ENCODE data around the gene STK24.

Gene STK24

DNA sequence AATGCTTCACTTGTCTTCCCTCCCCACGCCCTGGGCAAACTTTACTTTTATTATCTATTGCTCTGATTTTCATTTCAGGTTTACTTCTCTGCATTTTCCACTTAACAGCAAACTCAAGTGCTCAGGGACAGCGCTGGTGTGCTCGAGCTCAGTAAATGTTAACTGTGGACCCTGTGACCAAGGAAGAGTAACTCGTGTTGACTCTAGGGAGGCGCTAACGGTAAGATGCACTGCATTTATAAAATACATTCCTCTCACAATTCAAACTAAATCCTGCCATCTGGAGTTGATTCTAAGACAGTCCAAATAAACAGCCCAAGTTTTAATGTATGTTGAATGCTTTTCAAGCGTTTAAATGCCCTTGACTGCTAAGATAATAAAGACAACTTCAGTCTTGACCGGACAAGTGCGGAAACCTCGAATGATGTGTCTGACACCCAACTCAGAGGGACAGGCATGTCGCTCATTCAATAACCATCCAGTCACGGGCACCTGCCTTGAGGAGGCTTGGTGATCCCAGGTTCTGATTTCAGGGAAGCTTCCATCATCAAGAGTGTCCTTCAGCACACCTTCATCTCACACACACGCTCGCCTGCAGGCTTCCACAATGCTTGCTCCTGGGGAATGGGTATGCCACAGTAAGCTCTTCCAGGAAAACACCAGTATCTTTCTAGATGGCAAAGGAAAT, 93.2 kb downstream of the STK24 start:
- Histone ChIP-seq H3K4me1 (ENCODE audit: low read length) (peaks cover 61% of the 10 kb centered on the region), H3K9me3 (ENCODE audit: insufficient read depth, low read length) (no peaks in the 10 kb centered on the region), H3K79me2 (ENCODE audit: low read length) (peaks cover 74% of the 10 kb centered on the region), H4K20me1 (ENCODE audit: insufficient read depth, low read length) (peaks cover 97% of the 10 kb centered on the region), H2AFZ (ENCODE audit: low read depth, low read length) (no peak overlapping the region), H3K27ac (ENCODE audit: low read length) (no peak overlapping the region), H3K27me3 (ENCODE audit: low read depth, low read length) (no peaks in the 10 kb centered on the region), H3K36me3 (replicated peaks; ENCODE audit: low read depth, low read length) (no peaks in the 10 kb centered on the region), H3K9ac (ENCODE audit: low read length) (no peak overlapping the region), H3K4me2 (ENCODE audit: low read length) (no peak overlapping the region), H3K4me3 (ENCODE audit: low read length) (no peak overlapping the region)
- TF ChIP-seq EZH2phosphoT487 (IDR thresholded peaks at IDR 0.05; ENCODE audit: low read depth): no peak
- TF ChIP-seq, protein P1, sequence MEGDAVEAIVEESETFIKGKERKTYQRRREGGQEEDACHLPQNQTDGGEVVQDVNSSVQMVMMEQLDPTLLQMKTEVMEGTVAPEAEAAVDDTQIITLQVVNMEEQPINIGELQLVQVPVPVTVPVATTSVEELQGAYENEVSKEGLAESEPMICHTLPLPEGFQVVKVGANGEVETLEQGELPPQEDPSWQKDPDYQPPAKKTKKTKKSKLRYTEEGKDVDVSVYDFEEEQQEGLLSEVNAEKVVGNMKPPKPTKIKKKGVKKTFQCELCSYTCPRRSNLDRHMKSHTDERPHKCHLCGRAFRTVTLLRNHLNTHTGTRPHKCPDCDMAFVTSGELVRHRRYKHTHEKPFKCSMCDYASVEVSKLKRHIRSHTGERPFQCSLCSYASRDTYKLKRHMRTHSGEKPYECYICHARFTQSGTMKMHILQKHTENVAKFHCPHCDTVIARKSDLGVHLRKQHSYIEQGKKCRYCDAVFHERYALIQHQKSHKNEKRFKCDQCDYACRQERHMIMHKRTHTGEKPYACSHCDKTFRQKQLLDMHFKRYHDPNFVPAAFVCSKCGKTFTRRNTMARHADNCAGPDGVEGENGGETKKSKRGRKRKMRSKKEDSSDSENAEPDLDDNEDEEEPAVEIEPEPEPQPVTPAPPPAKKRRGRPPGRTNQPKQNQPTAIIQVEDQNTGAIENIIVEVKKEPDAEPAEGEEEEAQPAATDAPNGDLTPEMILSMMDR (IDR thresholded peaks at IDR 0.05; ENCODE audit: low read depth, low read length): no peak

DNA sequence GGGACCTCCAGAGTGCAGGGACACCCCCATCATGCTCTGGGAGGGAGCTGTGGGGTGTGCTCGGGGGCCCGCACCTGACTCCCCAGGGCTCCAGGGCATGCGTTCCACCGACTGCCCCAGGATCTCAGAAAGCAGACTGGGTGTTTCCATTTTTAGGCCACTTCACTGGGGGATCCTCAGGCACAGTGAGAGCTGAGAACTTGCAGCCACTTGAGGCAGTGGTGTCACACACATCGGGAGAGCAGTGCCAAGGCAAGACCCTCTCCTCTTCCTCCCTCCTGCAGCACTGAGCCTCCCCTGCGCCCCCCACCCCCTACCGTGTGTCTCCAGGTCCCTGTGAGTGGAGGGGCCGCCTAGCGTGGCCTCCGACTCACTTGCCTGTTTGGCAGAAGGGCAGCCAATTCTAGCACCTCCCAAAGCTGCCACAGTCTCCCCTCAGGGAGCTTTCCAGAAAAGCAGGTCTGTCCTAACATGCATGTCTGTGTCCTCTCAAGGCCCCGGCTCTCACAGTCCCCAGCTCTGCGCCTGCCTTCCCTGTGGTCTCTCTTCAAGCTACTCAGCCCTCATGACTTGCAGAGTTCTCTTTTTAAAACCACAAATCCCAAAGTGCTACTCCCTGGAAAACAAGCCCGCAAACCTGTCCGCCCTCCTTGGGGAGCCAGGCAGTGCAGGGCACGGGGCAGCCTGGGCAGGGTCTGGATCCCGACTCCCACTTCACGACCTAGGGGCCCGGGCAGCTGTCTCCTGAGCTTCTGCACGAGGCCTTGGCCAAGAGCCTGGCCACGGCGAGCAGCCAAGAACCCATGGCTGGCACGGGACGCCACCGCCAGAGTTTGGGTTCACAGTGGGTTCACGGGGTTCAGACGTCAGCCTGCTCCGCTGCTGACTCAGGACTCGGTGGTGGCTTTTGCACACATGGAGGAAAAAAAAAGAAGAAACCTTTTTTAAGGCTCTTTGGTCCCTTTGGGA, 94.1 kb downstream of the STK24 start:
- peaks cover 74% of the 10 kb centered on the region for H3K79me2 ChIP-seq (ENCODE audit: low read length)

DNA sequence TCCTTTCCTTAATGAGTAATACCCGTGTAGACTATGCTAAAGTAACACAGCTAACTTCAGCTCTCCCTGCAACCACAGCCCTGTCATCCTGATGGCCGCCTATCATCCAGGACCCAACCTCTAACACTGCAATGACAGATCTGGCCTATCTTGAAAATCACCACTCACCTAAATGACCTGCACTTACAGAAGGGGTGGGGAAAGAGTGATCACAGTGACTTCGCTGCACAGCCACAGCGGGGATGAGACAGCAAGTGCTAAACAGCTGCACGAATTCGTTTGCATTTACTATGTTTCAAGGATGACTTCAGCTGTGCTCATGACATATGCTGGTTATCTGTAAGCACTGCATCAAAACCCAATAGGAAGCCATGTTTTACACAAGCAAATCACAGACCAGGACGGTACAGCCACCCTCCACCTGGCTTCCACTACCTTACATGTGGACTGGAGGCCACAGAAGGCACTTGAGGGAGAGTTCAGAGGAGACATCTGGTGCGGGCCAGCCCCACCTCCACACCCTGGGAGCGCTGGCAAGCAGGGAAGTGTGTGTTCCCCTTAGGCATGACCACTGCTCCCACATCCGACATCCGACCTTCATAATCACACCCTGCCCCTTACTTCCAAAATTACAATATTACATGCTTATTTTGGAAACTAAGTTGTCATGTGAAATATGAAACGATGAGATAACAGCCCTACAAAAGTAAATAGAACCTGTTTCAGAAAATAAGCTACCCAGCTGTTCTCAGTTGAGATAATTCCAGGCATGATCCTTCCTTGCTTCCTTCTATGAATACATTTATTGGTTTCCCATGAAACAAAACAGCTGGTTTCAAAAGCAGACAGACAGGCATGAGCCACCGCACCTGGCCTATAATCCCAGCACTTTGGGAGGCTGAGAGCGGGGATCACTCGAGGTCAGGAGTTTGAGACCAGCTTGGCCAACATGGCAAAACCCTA, 95.7 kb downstream of the STK24 start:
- H3K9me3 ChIP-seq (ENCODE audit: insufficient read depth, low read length): no peaks in the 10 kb centered on the region
- no peak for TF ChIP-seq EZH2phosphoT487 (IDR thresholded peaks at IDR 0.05; ENCODE audit: low read depth)
- TF ChIP-seq, protein P1 (IDR thresholded peaks at IDR 0.05; ENCODE audit: low read depth, low read length): no peak
- H3K9ac ChIP-seq (ENCODE audit: low read length): no peak overlapping the region
- peaks cover 93% of the 10 kb centered on the region for H4K20me1 ChIP-seq (ENCODE audit: insufficient read depth, low read length)
- H3K79me2 ChIP-seq (ENCODE audit: low read length): peaks cover 72% of the 10 kb centered on the region
- H3K4me3 ChIP-seq (ENCODE audit: low read length): peak overlapping the region; percentile 9
- no peaks in the 10 kb centered on the region for H3K36me3 ChIP-seq (replicated peaks; ENCODE audit: low read depth, low read length)
- peak overlapping the region; percentile 51 for H3K27ac ChIP-seq (ENCODE audit: low read length)
- H3K4me1 ChIP-seq (ENCODE audit: low read length): peaks cover 70% of the 10 kb centered on the region
- H2AFZ ChIP-seq (ENCODE audit: low read depth, low read length): no peak overlapping the region
- H3K27me3 ChIP-seq (ENCODE audit: low read depth, low read length): no peaks in the 10 kb centered on the region
- H3K4me2 ChIP-seq (ENCODE audit: low read length): peak overlapping the region; percentile 65

More for the DNA sequence above, 94.1 kb downstream of the STK24 start:
- H3K9ac ChIP-seq (ENCODE audit: low read length): no peak overlapping the region
- no peaks in the 10 kb centered on the region for H3K36me3 ChIP-seq (replicated peaks; ENCODE audit: low read depth, low read length)
- H2AFZ ChIP-seq (ENCODE audit: low read depth, low read length): no peak overlapping the region
- no peaks in the 10 kb centered on the region for H3K9me3 ChIP-seq (ENCODE audit: insufficient read depth, low read length)
- H3K4me3 ChIP-seq (ENCODE audit: low read length): no peak overlapping the region
- H4K20me1 ChIP-seq (ENCODE audit: insufficient read depth, low read length): peaks cover 97% of the 10 kb centered on the region
- H3K4me1 ChIP-seq (ENCODE audit: low read length): peaks cover 61% of the 10 kb centered on the region
- H3K27ac ChIP-seq (ENCODE audit: low read length): no peak overlapping the region
- TF ChIP-seq, protein P1 (IDR thresholded peaks at IDR 0.05; ENCODE audit: low read depth, low read length): peak; percentile 68
- no peak for TF ChIP-seq EZH2phosphoT487 (IDR thresholded peaks at IDR 0.05; ENCODE audit: low read depth)
- no peaks in the 10 kb centered on the region for H3K27me3 ChIP-seq (ENCODE audit: low read depth, low read length)
- peak overlapping the region; percentile 45 for H3K4me2 ChIP-seq (ENCODE audit: low read length)

Measured in OCI-LY3 (cell line).